A549 (cell line): ENCODE data around the gene CCDC78. TPM values are rescaled to one million over a fixed set of nuclear protein-coding genes. Genes with fewer than 3 reads are reported as not detected.

ENCODE experiments used
- ATAC-seq, 2 experiments: fragments of 200-7000 bp in 1 of 2; fragments of >200 bp in 1 of 2; cut with Nextera tagmentation in 1 of 2; cut with Tn5 transposase in 1 of 2; 3 replicates each; pipeline versions ENCODE4 v1.8.0 to v1.9.1; 2018 to 2020; ENCODE audit warnings: mild to moderate bottlenecking in 1 of 2, moderate library complexity in 1 of 2
- CTCF ChIA-PET: fragments of 300-600 bp; sonication (Branson Sonifier 250); formaldehyde crosslinking; extraction: SDS; loops from one replicate; lab custom pipeline; 2021; ENCODE audit warnings: antibody characterized with exemption, inconsistent platforms; lab: Yijun Ruan, JAX
- POLR2A ChIA-PET: fragments of 350-600 bp; formaldehyde crosslinking; extraction: SDS; loops from one replicate; lab custom pipeline; 2021; ENCODE audit warnings: antibody characterized with exemption, inconsistent platforms; lab: Yijun Ruan, JAX
- DNase-seq, 2 experiments: peaks; one replicate each; pipeline versions ENCODE4 v3.0.0 to v3.0.0-alpha.2; 2011 to 2016; ENCODE audit warnings: low read depth in 1 of 2, low spot score in 1 of 2
- FAIRE-seq: peaks from 2 replicates; lab custom pipeline; 2011; peaks lifted over from hg19 to GRCh38; lab: Jason Lieb, UNC
- H3K27ac ChIP-seq, 2 experiments: fragments of >200 bp; sonication (Bioruptor Twin); formaldehyde crosslinking; 3 replicates each; pipeline ENCODE4 v1.5.1; 2016 to 2017
- H3K4me1 ChIP-seq: fragments of >200 bp; sonication (Bioruptor Twin); formaldehyde crosslinking; 3 replicates; pipeline ENCODE4 v1.6.1; 2016
- H3K4me2 ChIP-seq: fragments of >200 bp; sonication (Bioruptor Twin); formaldehyde crosslinking; 3 replicates; pipeline ENCODE4 v1.6.1; 2016
- H3K4me3 ChIP-seq: fragments of >200 bp; sonication (Bioruptor Twin); formaldehyde crosslinking; 3 replicates; pipeline ENCODE4 v1.5.1; 2016
- H3K9me3 ChIP-seq: fragments of >200 bp; sonication (Bioruptor Twin); formaldehyde crosslinking; 3 replicates; pipeline ENCODE4 v1.6.1; 2016
- BCL3 ChIP-seq: fragments of >200 bp; sonication (Bioruptor Twin); formaldehyde crosslinking; IDR thresholded peaks from 3 replicates; pipeline ENCODE4 v1.6.1; 2016
- BHLHE40 ChIP-seq: IDR thresholded peaks from 2 replicates; pipeline ENCODE4 v1.6.1; 2012; ENCODE audit warnings: low read depth, low read length, inconsistent platforms
- CHD4 ChIP-seq: fragments of 200-600 bp; sonication (generic); IDR thresholded peaks from 2 replicates; pipeline ENCODE4 v1.6.1; 2016; ENCODE audit warnings: antibody characterized with exemption, mild to moderate bottlenecking, borderline replicate concordance
- E2F6 ChIP-seq: IDR thresholded peaks from 2 replicates; pipeline ENCODE4 v1.6.1; 2012; ENCODE audit warnings: low read depth, borderline replicate concordance
- EHF ChIP-seq: fragments of 250-450 bp; sonication (Bioruptor Pico); IDR thresholded peaks from 2 replicates; pipeline ENCODE4 v1.5.0; 2020; ENCODE audit warnings: mild to moderate bottlenecking
- GATA3 ChIP-seq: IDR thresholded peaks from 2 replicates; pipeline ENCODE4 v1.6.1; 2012; ENCODE audit warnings: borderline replicate concordance
- HDAC2 ChIP-seq: fragments of 200-600 bp; sonication (generic); IDR thresholded peaks from 2 replicates; pipeline ENCODE4 v1.6.1; 2016
- HMGXB4 ChIP-seq: fragments of 250-450 bp; sonication (Bioruptor Pico); IDR thresholded peaks from 2 replicates; pipeline ENCODE4 v1.5.0; 2021; ENCODE audit warnings: mild to moderate bottlenecking, moderate library complexity, borderline replicate concordance
- HOXB13 ChIP-seq: fragments of 250-450 bp; sonication (Bioruptor Pico); IDR thresholded peaks from 2 replicates; pipeline ENCODE4 v1.5.0; 2020; ENCODE audit warnings: low read depth, mild to moderate bottlenecking, moderate library complexity
- HOXB5 ChIP-seq: fragments of 250-450 bp; sonication (Bioruptor Pico); IDR thresholded peaks from 2 replicates; pipeline ENCODE4 v1.5.0; 2020; ENCODE audit warnings: mild to moderate bottlenecking, moderate library complexity
- JUN ChIP-seq, 2 experiments: fragments of >200 bp; sonication (Bioruptor Twin); formaldehyde crosslinking; IDR thresholded peaks; 2 replicates in 1 of 2; 3 replicates in 1 of 2; pipeline ENCODE4 v1.6.1; 2016 to 2017
- MAX ChIP-seq: IDR thresholded peaks from 2 replicates; pipeline ENCODE4 v1.6.1; 2012
- PBX3 ChIP-seq: IDR thresholded peaks from 2 replicates; pipeline ENCODE4 v1.6.1; 2012
- POLR2A ChIP-seq: IDR thresholded peaks from 2 replicates; pipeline ENCODE4 v1.6.1; 2012; ENCODE audit warnings: mild to moderate bottlenecking, low read length
- POLR2AphosphoS2 ChIP-seq: conservative IDR thresholded peaks from 2 replicates; pipeline ENCODE4 v1.6.1; 2012; ENCODE audit warnings: low read length, improper control_type of control experiment, inconsistent platforms
- RCOR1 ChIP-seq: fragments of 150-350 bp; IDR thresholded peaks from 2 replicates; pipeline ENCODE4 v1.6.1; 2014; ENCODE audit warnings: antibody characterized with exemption, low read length, low read depth
- TFCP2L1 ChIP-seq: fragments of 250-450 bp; sonication (Bioruptor Pico); IDR thresholded peaks from 2 replicates; pipeline ENCODE4 v1.5.0; 2021; ENCODE audit warnings: mild to moderate bottlenecking
- ZC3H11A ChIP-seq: fragments of 450-650 bp; IDR thresholded peaks from 2 replicates; pipeline ENCODE4 v1.6.1; 2014; ENCODE audit warnings: antibody characterized with exemption, mild to moderate bottlenecking
- WGBS: methylation state at CpG from one replicate; pipeline ENCODE4 v1.1.6; 2017; ENCODE audit errors: missing lambda C conversion rate; 5-methylcytosine and 5-hydroxymethylcytosine counted together
- polyA plus RNA-seq, 4 experiments: library from polyadenylated mRNA; depleted of rRNA in 3 of 4; stranded (reverse); fragments of >200 nt; fragmentation: RNase III in 1 of 4; extraction: RNeasy Plus Mini Kit Qiagen cat#74134 plus additional on column Dnase treatment in 1 of 4; gene quantifications; 2 replicates in 3 of 4; 3 replicates in 1 of 4; pipeline ENCODE4 v1.2.3, GENCODE V29; 2011 to 2017

CCDC78 gene
- polyA plus RNA-seq, 2 of the 4 experiments (the other 2 are of a cell fraction) = 1.1 to 4.7 TPM

GRCh38 chr16:718922-719321 is 7.3 kb downstream of the CCDC78 start:
- H3K27ac ChIP-seq = peak overlapping the region; percentile 8 to 98; a peak in 3 of 6 replicates
- FAIRE-seq (no peak), ATAC-seq (no peak), DNase-seq (no peak)
- no peak overlapping the region for H3K4me3 ChIP-seq
- TF ChIP-seq RCOR1 (no peak), HOXB5 (CRISPR knock-in tag) (no peak), BCL3 (no peak), PBX3 (peak; percentile 16; the same call in 1 of the 2 replicates)
- 85% methylated on average over 6 of the region's 6 CpGs for WGBS
- CTCF ChIA-PET = interaction anchor here (3.9 to 28.0 kb wide), 3 partner anchors 4 to 67 kb away, joined by 29 to 656 read pairs (median 656); partner anchors contain the start of genes ANTKMT, CCDC78, CIAO3 and FBXL16
- H3K9me3 ChIP-seq = no peaks in the 10 kb centered on the region
- peaks cover 57% of the 10 kb centered on the region for H3K4me1 ChIP-seq
- POLR2A ChIA-PET = no interaction called here
- H3K4me2 ChIP-seq = peak overlapping the region; percentile 94

- no peak for FAIRE-seq
- no peak for TF ChIP-seq TFCP2L1 (CRISPR knock-in tag)
- 0 out of 2 replicates have a peak, but pooled peaks have one; percentile 23 for TF ChIP-seq POLR2A
- TF ChIP-seq, all 56 proteins: peak for 1
- ATAC-seq (no peak), DNase-seq (no peak)
- POLR2A ChIA-PET = no interaction called here
- Histone ChIP-seq H3K9me3 (no peaks in the 10 kb centered on the region), H3K4me1 (peaks cover 62% of the 10 kb centered on the region), H3K27ac (peak overlapping the region in 1 of 2 experiments; percentile 99; a peak in 2 of 6 replicates), H3K4me2 (no peak overlapping the region; the same call in 2 of the 3 replicates), H3K4me3 (no peak overlapping the region)
- CTCF ChIA-PET = interaction anchor here (12.2 to 28.0 kb wide), 3 partner anchors 4 to 68 kb away, joined by 169 to 656 read pairs (median 656); partner anchors contain the start of genes ANTKMT, CCDC78, CHTF18 and CIAO3
- WGBS = 87% methylated on average over 7 of the region's 9 CpGs
Measured at GRCh38 chr16:718389-718788, 7.9 kb downstream of the CCDC78 start.

GRCh38 chr16:717450-718245 is 8.6 kb downstream of the CCDC78 start:
- ChIA-PET POLR2A (no interaction called here), CTCF (interaction anchor here (2.1 to 25.1 kb wide), 5 partner anchors 10 to 69 kb away, joined by 7 to 656 read pairs (median 15); partner anchors contain the start of genes ANTKMT, CCDC78, CHTF18 and CIAO3)
- Histone ChIP-seq H3K27ac (peak overlapping the region in 1 of 2 experiments; percentile 99; a peak in 3 of 6 replicates), H3K9me3 (no peaks in the 10 kb centered on the region), H3K4me1 (peaks cover 67% of the 10 kb centered on the region), H3K4me3 (no peak overlapping the region), H3K4me2 (peak overlapping the region; percentile 94; the same call in 1 of the 3 replicates)
- TF ChIP-seq HDAC2 (no peak), JUN (IDR thresholded peaks at IDR 0.05) (no peak; a peak in 1 of 5 replicates), HOXB13 (CRISPR knock-in tag) (no peak), ZC3H11A (no peak), CHD4 (no peak), BHLHE40 (no peak), HMGXB4 (CRISPR knock-in tag) (no peak), MAX (no peak), TFCP2L1 (CRISPR knock-in tag) (no peak), POLR2AphosphoS2 (no peak), HOXB5 (CRISPR knock-in tag) (no peak), E2F6 (no peak), EHF (CRISPR knock-in tag) (no peak), GATA3 (no peak)
- ATAC-seq = no peak
- FAIRE-seq = no peak
- no peak for DNase-seq
- WGBS = 88% methylated on average over 30 of the region's 32 CpGs
